GM12891 (cell line): ENCODE measurements around the gene PAIP1.
"Not testable (repeated sequence)": the region's sequence is repeated elsewhere in the genome, so short reads cannot be mapped to it uniquely, and the experiment has no call there.

ENCODE experiments used
- DNase-seq: peaks from one replicate; pipeline ENCODE4 v3.0.0; 2011; ENCODE audit warnings: low spot score; ENCODE audit not compliant: insufficient read length
- FAIRE-seq: peaks from 2 replicates; lab custom pipeline; 2011; peaks lifted over from hg19 to GRCh38; lab: Jason Lieb, UNC
- PAX5 ChIP-seq: IDR thresholded peaks from 2 replicates; pipeline ENCODE4 v1.6.1; 2011; ENCODE audit warnings: low read length, moderate library complexity, mild to moderate bottlenecking; ENCODE audit not compliant: insufficient read depth, severe bottlenecking
- POLR2A ChIP-seq: IDR thresholded peaks from 2 replicates; pipeline ENCODE4 v1.6.1; 2011; ENCODE audit warnings: low read depth, low read length, control low read depth
- POLR2AphosphoS5 ChIP-seq: IDR thresholded peaks from 2 replicates; pipeline ENCODE4 v1.6.1; 2011; ENCODE audit warnings: low read depth, low read length, control low read depth
- POU2F2 ChIP-seq: IDR thresholded peaks from 2 replicates; pipeline ENCODE4 v1.6.1; 2011; ENCODE audit warnings: low read depth, mild to moderate bottlenecking, control low read depth, low read length, moderate library complexity
- SPI1 ChIP-seq: IDR thresholded peaks from 2 replicates; pipeline ENCODE4 v1.6.1; 2011; ENCODE audit warnings: low read depth, low read length, control low read depth
- TAF1 ChIP-seq: IDR thresholded peaks from 2 replicates; pipeline ENCODE4 v1.6.1; 2011; ENCODE audit warnings: low read depth, low read length, control low read depth

Gene PAIP1

GRCh38 chr5:43571237-43571636, 14.4 kb upstream of the PAIP1 start:
- FAIRE-seq: no peak
- DNase-seq: no peak
- TF ChIP-seq TAF1: no peak
- TF ChIP-seq POLR2A: no peak
- TF ChIP-seq SPI1: no peak
- no peak for TF ChIP-seq POLR2AphosphoS5
- no peak for TF ChIP-seq POU2F2
- no peak for TF ChIP-seq PAX5

DNA sequence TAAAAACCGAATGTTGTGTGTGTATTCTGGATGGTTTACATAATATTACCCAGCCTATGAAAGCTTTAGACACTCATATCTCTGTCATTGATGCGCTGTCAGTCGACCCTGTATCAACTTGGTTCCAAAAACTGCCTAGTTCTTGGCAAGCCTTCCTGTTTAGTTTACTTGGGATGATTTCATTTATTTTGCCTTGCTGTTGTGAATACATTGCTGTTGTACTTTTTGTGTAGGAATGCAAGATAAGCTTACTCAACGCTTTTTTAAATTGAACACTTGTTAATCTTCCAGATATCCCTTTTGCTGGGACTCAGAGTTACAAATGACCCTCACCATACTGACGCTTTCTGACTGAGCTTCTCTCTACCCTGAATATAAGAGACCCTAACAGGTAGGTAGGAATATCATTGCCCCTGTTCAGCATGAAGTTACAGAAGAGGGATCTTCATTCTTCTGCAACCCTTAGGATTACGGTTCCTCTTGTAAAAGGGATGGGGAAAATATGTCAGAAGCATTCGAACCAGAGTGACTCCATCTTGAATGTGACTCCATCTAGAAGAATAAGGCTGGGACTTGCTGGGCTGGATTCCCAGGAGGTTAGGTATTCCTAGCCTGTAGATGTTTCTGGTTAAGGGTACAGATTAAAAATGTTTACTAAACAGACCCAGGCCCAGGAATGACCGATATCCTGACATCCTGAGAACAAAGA, 13.7 kb upstream of the PAIP1 start:
- TF ChIP-seq SPI1: no peak
- TF ChIP-seq POU2F2: no peak
- no peak for TF ChIP-seq TAF1
- TF ChIP-seq POLR2A: no peak
- no peak for TF ChIP-seq POLR2AphosphoS5
- no peak for TF ChIP-seq PAX5
- DNase-seq (no peak), FAIRE-seq (no peak)

GRCh38 chr5:43569236-43569746, 12.4 kb upstream of the PAIP1 start:
- FAIRE-seq (no peak), DNase-seq (no peak)
- TF ChIP-seq POU2F2: no peak
- no peak for TF ChIP-seq POLR2A
- TF ChIP-seq PAX5: no peak
- TF ChIP-seq TAF1: no peak
- TF ChIP-seq SPI1: no peak

- TF ChIP-seq POU2F2 (no peak), POLR2A (no peak), POLR2AphosphoS5 (no peak), SPI1 (0 out of 2 replicates have a peak, but pooled peaks have one; percentile 11), PAX5 (no peak), TAF1 (no peak)
- FAIRE-seq (no peak), DNase-seq (no peak)
These were observed 11.1 kb upstream of the PAIP1 start for GRCh38 chr5:43567967-43568366.

GRCh38 chr5:43565043-43565442, 8.2 kb upstream of the PAIP1 start:
- no peak for TF ChIP-seq POLR2A
- TF ChIP-seq PAX5: no peak
- no peak for TF ChIP-seq POLR2AphosphoS5
- no peak for TF ChIP-seq SPI1
- TF ChIP-seq TAF1: no peak
- TF ChIP-seq POU2F2: no peak
- DNase-seq (no peak), FAIRE-seq (no peak)

- DNase-seq: no peak
- no peak for FAIRE-seq
- TF ChIP-seq SPI1 (no peak), POLR2AphosphoS5 (no peak), PAX5 (no peak), POLR2A (no peak), POU2F2 (no peak), TAF1 (no peak)
These were observed 7.5 kb upstream of the PAIP1 start for GRCh38 chr5:43564289-43564850.

- TF ChIP-seq POLR2A (no peak), POLR2AphosphoS5 (no peak)
- DNase-seq (no peak), FAIRE-seq (no peak)
These were observed 6.4 kb upstream of the PAIP1 start for GRCh38 chr5:43563321-43563720.

DNA sequence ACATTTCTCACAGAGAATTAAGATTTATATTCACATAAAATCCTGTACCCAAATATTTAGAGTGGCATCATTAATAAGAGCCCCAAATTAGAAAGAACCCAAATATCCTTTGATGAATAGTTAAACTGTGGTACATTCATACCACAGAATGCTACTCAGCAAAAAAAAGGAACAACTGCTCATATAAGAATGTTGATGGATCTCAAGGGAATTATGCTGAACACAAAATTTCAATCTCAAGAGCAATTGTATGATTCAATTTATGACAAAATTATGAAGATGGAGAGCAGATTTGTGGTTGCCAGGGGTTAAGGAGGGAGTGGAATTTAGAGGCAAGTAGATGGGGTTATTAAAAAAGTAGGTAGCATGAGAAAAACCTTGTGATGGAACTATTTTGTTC, 4.5 kb upstream of the PAIP1 start:
- FAIRE-seq (peak; percentile 28), DNase-seq (no peak)
- TF ChIP-seq POLR2A (no peak), TAF1 (no peak), PAX5 (no peak), SPI1 (no peak), POLR2AphosphoS5 (no peak), POU2F2 (no peak)

GRCh38 chr5:43560128-43560527, 3.3 kb upstream of the PAIP1 start:
- FAIRE-seq (no peak), DNase-seq (no peak)

DNA sequence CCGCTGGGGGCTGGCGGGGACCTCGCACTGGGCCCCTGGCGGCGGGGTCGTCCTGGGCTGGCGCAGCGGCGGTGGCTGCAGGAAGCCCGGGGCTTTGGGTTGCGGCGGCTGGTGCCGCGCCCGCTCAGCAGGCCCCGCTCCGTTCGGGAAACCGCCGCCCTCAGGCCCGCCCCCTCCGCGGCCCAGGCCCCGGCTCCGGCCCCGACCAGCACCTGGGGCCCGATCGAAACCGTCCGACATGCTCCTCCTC, 345 bp downstream of the PAIP1 start:
- not testable (repeated sequence) for DNase-seq
- FAIRE-seq: peak; percentile 94

More at GRCh38 chr5:43560128-43560527, 3.3 kb upstream of the PAIP1 start:
- TF ChIP-seq SPI1 (no peak), POLR2A (no peak), POU2F2 (no peak), POLR2AphosphoS5 (no peak), PAX5 (no peak), TAF1 (no peak)
